ENCODE data around the gene RNASEL.

- TF ChIP-seq, protein P1, sequence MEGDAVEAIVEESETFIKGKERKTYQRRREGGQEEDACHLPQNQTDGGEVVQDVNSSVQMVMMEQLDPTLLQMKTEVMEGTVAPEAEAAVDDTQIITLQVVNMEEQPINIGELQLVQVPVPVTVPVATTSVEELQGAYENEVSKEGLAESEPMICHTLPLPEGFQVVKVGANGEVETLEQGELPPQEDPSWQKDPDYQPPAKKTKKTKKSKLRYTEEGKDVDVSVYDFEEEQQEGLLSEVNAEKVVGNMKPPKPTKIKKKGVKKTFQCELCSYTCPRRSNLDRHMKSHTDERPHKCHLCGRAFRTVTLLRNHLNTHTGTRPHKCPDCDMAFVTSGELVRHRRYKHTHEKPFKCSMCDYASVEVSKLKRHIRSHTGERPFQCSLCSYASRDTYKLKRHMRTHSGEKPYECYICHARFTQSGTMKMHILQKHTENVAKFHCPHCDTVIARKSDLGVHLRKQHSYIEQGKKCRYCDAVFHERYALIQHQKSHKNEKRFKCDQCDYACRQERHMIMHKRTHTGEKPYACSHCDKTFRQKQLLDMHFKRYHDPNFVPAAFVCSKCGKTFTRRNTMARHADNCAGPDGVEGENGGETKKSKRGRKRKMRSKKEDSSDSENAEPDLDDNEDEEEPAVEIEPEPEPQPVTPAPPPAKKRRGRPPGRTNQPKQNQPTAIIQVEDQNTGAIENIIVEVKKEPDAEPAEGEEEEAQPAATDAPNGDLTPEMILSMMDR (IDR thresholded peaks at IDR 0.05) = no peak
- no peak for TF ChIP-seq POLR2A (IDR thresholded peaks at IDR 0.05)
Observed at GRCh38 chr1:182611787-182612186, 22.7 kb upstream of the RNASEL start.
